HG02973 (cell line): ENCODE data around the gene ZNF197.
"Not testable (repeated sequence)": the region's sequence is repeated elsewhere in the genome, so short reads cannot be mapped to it uniquely, and the experiment has no call there.

Experiments used
- ATAC-seq: cut with Tn5 transposase; IDR thresholded peaks from one replicate; pipeline ENCODE4 v1.9.1; 2021; ENCODE audit warnings: moderate library complexity; ENCODE audit not compliant: unreplicated experiment

Gene ZNF197

GRCh38 chr3:44624749-44625480 is at the start of gene ZNF197:
TSS of gene ZNF197 (plus strand) at chr3:44625036. CDS start at chr3:44629155, 4,119 bp downstream.
- ATAC-seq = peak; percentile 91

- no peak for ATAC-seq
These were observed 48.2 kb upstream of the ZNF197 start for GRCh38 chr3:44576613-44577012.

GRCh38 chr3:44577354-44577952 is 47.4 kb upstream of the ZNF197 start:
- ATAC-seq = not testable (repeated sequence)

GRCh38 chr3:44578316-44578715 is 46.5 kb upstream of the ZNF197 start:
- not testable (repeated sequence) for ATAC-seq

- ATAC-seq = not testable (repeated sequence)
These were observed 45.8 kb upstream of the ZNF197 start for GRCh38 chr3:44578924-44579515.

GRCh38 chr3:44579749-44580148 is 45.1 kb upstream of the ZNF197 start:
- ATAC-seq = not testable (repeated sequence)

GRCh38 chr3:44580971-44581370 is 43.9 kb upstream of the ZNF197 start:
- not testable (repeated sequence) for ATAC-seq

GRCh38 chr3:44584646-44585501 is 40.0 kb upstream of the ZNF197 start, which contains the start of gene ZNF660:
TSS of gene ZNF660 (plus strand) at chr3:44584964. CDS start at chr3:44594194, 9,230 bp downstream.
- peak; percentile 58 for ATAC-seq

- no peak for ATAC-seq
These were observed 28.2 kb upstream of the ZNF197 start for GRCh38 chr3:44596621-44597020.

- ATAC-seq = no peak
These were observed 23.1 kb upstream of the ZNF197 start for GRCh38 chr3:44601749-44602148.

GRCh38 chr3:44612678-44613077 is 12.2 kb upstream of the ZNF197 start:
- no peak for ATAC-seq

- no peak for ATAC-seq
These were observed 3.9 kb downstream of the ZNF197 start for GRCh38 chr3:44628716-44629115.

- ATAC-seq = no peak
These were observed 7.4 kb downstream of the ZNF197 start for GRCh38 chr3:44632193-44632592.

GRCh38 chr3:44642337-44642736 is 17.5 kb downstream of the ZNF197 start:
- ATAC-seq = no peak

GRCh38 chr3:44643024-44643423 is 18.2 kb downstream of the ZNF197 start:
- ATAC-seq = no peak

- ATAC-seq = no peak
These were observed 22.9 kb downstream of the ZNF197 start for GRCh38 chr3:44647771-44648170.

- ATAC-seq = peak; percentile 83
These were observed 23.9 kb downstream of the ZNF197 start, which contains the start of gene ZNF35 for GRCh38 chr3:44648564-44649229. TSS of gene ZNF35 (plus strand) at chr3:44648732. CDS start at chr3:44651068, 2,336 bp downstream.

GRCh38 chr3:44649709-44650108 is 24.9 kb downstream of the ZNF197 start:
- ATAC-seq = no peak

GRCh38 chr3:44654039-44654438 is 29.2 kb downstream of the ZNF197 start:
- ATAC-seq = no peak

- ATAC-seq = no peak
These were observed 34.2 kb downstream of the ZNF197 start for GRCh38 chr3:44659015-44659414.
